Panc1 (cell line): Measurements from ENCODE around the gene MRTFA. TPM values are rescaled to one million over a fixed set of nuclear protein-coding genes. Genes with fewer than 3 reads are reported as not detected.

Experiments
- ATAC-seq: fragments of 200-7000 bp; cut with Tn5 transposase; 2 replicates; pipeline ENCODE4 v1.9.1; 2020; ENCODE audit warnings: mild to moderate bottlenecking, moderate library complexity
- BruUV-seq: library from RNA; stranded (reverse); fragments of 400-500 nt; replicated peaks from 2 replicates; lab custom pipeline; 2021; lab: Mats Ljungman, UMichigan
- CTCF ChIA-PET: fragments of 300-600 bp; sonication (Branson Sonifier 250); formaldehyde crosslinking; loops from one replicate; lab custom pipeline; 2022; ENCODE audit warnings: antibody characterized with exemption; lab: Charles Lee
- POLR2A ChIA-PET: fragments of 300-600 bp; sonication (Branson Sonifier 250); formaldehyde crosslinking; loops from one replicate; lab custom pipeline; 2022; ENCODE audit warnings: antibody characterized with exemption; lab: Charles Lee
- DNase-seq: peaks from one replicate; pipeline ENCODE4 v3.0.0-alpha.2; 2010; ENCODE audit warnings: low read depth, low spot score
- H3K27ac ChIP-seq: 2 replicates; pipeline ENCODE4 v1.5.1; 2011; ENCODE audit warnings: mild to moderate bottlenecking, low read length, inconsistent platforms
- H3K27me3 ChIP-seq: fragments of 200-500 bp; sonication (Bioruptor generic); 2 replicates; pipeline ENCODE4 v1.6.0; 2014; ENCODE audit warnings: low read length, inconsistent platforms; ENCODE audit not compliant: control insufficient read depth, insufficient read depth
- H3K36me3 ChIP-seq: fragments of 200-500 bp; sonication (Bioruptor generic); 2 replicates; pipeline ENCODE4 v1.5.1; 2014; ENCODE audit warnings: inconsistent platforms, mild to moderate bottlenecking, low read length, moderate library complexity; ENCODE audit not compliant: control insufficient read depth, insufficient read depth
- H3K4me1 ChIP-seq: 2 replicates; pipeline ENCODE4 v1.5.1; 2011; ENCODE audit warnings: inconsistent platforms, mild to moderate bottlenecking, low read length, moderate library complexity; ENCODE audit not compliant: control insufficient read depth, insufficient read depth
- H3K4me3 ChIP-seq, 2 experiments: 2 replicates each; pipeline ENCODE4 v1.5.1; 2011 to 2012; ENCODE audit warnings: low read depth in 2 of 2, low read length in 2 of 2, mild to moderate bottlenecking in 2 of 2, inconsistent platforms in 1 of 2, moderate library complexity in 1 of 2
- H3K9me3 ChIP-seq: fragments of 200-500 bp; sonication (Bioruptor generic); 2 replicates; pipeline ENCODE4 v1.5.1; 2014; ENCODE audit warnings: low read depth, mild to moderate bottlenecking, inconsistent platforms, low read length, moderate library complexity; ENCODE audit not compliant: control insufficient read depth, insufficient read depth
- POLR2AphosphoS5 ChIP-seq: IDR thresholded peaks from 2 replicates; pipeline ENCODE4 v1.6.1; 2012; ENCODE audit warnings: mild to moderate bottlenecking, low read depth, low read length, moderate library complexity
- SIN3A ChIP-seq: IDR thresholded peaks from 2 replicates; pipeline ENCODE4 v1.6.1; 2012; ENCODE audit warnings: low read depth, mild to moderate bottlenecking, low read length, moderate library complexity, borderline replicate concordance; ENCODE audit not compliant: insufficient read depth
- TCF7L2 ChIP-seq: IDR thresholded peaks from 2 replicates; pipeline ENCODE4 v1.6.1; 2011; ENCODE audit warnings: mild to moderate bottlenecking, low read depth, low read length, inconsistent platforms
- in situ Hi-C: cut with HindIII; loops from 2 replicates; pipeline ENCODE4 v1.10.0; 2016; ENCODE audit warnings: low sequenced_read_pairs, low pct_unique_long_range_greater_than_20kb
- intact Hi-C: fragments of 100-400 bp; cut with micrococcal nuclease; formaldehyde crosslinking; loops from one replicate; pipeline ENCODE4 v1.10.0; 2022; ENCODE audit not compliant: unreplicated experiment
- total RNA-seq: library from RNA; stranded (reverse); gene quantifications from one replicate; pipeline ENCODE4 v1.2.1, GENCODE V29; 2021; ENCODE audit not compliant: unreplicated experiment
- TF ChIP-seq, protein P1 (sequence below): fragments of 450-650 bp; IDR thresholded peaks from 2 replicates; pipeline ENCODE4 v1.5.1; 2017; ENCODE audit warnings: mild to moderate bottlenecking
- TF ChIP-seq, protein P2 (sequence below), 2 experiments: IDR thresholded peaks; 2 replicates each; pipeline ENCODE4 v1.6.1; 2011 to 2012; ENCODE audit warnings: low read depth in 2 of 2, control low read depth in 1 of 2, low read length in 1 of 2, mild to moderate bottlenecking in 1 of 2, moderate library complexity in 1 of 2; ENCODE audit not compliant: insufficient read depth in 1 of 2

MRTFA gene
- total RNA-seq, 1 experiment from 2014 or later, result 62.1 TPM

DNA sequence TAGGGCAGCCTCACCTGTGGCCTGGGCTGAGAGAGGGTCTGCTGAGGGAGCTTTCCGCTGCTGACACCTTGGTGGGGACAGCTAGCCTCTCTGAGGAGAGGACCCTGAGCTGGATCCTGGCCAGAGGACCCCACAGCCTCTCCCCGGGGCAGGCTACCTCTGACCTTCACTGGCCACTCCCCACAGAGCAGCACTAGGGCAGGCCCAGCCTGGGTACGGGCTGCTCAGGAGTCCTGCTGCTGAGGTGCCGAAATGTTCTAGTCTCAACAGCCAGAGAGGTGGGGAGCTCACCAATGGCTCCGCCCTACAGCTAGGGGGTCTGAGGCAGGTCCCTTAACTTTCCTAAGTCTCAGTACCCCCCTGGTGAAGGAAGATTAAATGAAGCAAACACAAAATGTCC is 218.6 kb downstream of the MRTFA start:
- CTCF ChIA-PET, result no interaction called here
- DNase-seq (no peak), ATAC-seq (no peak)
- intact Hi-C loops (no loop called here), in situ Hi-C loops (no loop called here)
- no peak overlapping the region for H3K27ac ChIP-seq
- H3K27me3 ChIP-seq, result no peaks in the 10 kb centered on the region
- POLR2A ChIA-PET, result no interaction called here
- H3K4me1 ChIP-seq, result no peaks in the 10 kb centered on the region
- no TSS peak for BruUV-seq
- H3K9me3 ChIP-seq, result no peaks in the 10 kb centered on the region
- TF ChIP-seq, protein P1, sequence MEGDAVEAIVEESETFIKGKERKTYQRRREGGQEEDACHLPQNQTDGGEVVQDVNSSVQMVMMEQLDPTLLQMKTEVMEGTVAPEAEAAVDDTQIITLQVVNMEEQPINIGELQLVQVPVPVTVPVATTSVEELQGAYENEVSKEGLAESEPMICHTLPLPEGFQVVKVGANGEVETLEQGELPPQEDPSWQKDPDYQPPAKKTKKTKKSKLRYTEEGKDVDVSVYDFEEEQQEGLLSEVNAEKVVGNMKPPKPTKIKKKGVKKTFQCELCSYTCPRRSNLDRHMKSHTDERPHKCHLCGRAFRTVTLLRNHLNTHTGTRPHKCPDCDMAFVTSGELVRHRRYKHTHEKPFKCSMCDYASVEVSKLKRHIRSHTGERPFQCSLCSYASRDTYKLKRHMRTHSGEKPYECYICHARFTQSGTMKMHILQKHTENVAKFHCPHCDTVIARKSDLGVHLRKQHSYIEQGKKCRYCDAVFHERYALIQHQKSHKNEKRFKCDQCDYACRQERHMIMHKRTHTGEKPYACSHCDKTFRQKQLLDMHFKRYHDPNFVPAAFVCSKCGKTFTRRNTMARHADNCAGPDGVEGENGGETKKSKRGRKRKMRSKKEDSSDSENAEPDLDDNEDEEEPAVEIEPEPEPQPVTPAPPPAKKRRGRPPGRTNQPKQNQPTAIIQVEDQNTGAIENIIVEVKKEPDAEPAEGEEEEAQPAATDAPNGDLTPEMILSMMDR, result no peak
- TF ChIP-seq POLR2AphosphoS5 (no peak), TCF7L2 (no peak), SIN3A (no peak)
- TF ChIP-seq, protein P2, sequence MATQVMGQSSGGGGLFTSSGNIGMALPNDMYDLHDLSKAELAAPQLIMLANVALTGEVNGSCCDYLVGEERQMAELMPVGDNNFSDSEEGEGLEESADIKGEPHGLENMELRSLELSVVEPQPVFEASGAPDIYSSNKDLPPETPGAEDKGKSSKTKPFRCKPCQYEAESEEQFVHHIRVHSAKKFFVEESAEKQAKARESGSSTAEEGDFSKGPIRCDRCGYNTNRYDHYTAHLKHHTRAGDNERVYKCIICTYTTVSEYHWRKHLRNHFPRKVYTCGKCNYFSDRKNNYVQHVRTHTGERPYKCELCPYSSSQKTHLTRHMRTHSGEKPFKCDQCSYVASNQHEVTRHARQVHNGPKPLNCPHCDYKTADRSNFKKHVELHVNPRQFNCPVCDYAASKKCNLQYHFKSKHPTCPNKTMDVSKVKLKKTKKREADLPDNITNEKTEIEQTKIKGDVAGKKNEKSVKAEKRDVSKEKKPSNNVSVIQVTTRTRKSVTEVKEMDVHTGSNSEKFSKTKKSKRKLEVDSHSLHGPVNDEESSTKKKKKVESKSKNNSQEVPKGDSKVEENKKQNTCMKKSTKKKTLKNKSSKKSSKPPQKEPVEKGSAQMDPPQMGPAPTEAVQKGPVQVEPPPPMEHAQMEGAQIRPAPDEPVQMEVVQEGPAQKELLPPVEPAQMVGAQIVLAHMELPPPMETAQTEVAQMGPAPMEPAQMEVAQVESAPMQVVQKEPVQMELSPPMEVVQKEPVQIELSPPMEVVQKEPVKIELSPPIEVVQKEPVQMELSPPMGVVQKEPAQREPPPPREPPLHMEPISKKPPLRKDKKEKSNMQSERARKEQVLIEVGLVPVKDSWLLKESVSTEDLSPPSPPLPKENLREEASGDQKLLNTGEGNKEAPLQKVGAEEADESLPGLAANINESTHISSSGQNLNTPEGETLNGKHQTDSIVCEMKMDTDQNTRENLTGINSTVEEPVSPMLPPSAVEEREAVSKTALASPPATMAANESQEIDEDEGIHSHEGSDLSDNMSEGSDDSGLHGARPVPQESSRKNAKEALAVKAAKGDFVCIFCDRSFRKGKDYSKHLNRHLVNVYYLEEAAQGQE (IDR thresholded peaks at IDR 0.05; ENCODE audit: insufficient read depth in 1 of 2, low read depth in 2 of 2, low read length in 1 of 2), result no peak
- no peaks in the 10 kb centered on the region for H3K36me3 ChIP-seq
- no peak overlapping the region for H3K4me3 ChIP-seq

DNA sequence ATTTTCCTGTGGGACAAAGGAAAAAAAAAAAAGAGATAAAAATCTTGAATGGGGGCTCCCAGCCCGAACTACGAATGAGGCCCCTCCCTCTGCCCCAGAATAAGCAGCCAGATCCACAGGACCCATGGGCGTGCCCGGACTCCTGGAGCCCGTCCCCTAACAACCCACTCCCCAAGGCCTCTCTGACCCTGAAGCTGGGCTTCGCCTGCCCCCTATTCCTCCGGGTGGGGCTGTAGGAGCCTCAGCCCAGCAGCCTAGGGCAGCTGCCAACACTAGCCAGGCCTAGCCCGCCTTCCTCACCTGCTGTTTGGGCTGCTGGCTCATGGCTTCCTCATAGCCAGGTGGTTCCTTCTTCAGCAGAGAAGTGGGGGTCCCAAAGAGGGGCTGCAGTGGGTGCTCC is 219.5 kb downstream of the MRTFA start:
- DNase-seq (no peak), ATAC-seq (no peak)
- intact Hi-C loops, result no loop called here
- TF ChIP-seq, protein P2 (IDR thresholded peaks at IDR 0.05; ENCODE audit: insufficient read depth in 1 of 2, low read depth in 2 of 2, low read length in 1 of 2), result no peak
- TF ChIP-seq SIN3A (no peak), POLR2AphosphoS5 (no peak), TCF7L2 (no peak)
- ChIA-PET CTCF (no interaction called here), POLR2A (no interaction called here)
- BruUV-seq, result no TSS peak
- H3K36me3 ChIP-seq, result no peaks in the 10 kb centered on the region
- in situ Hi-C loops, result no loop called here
- no peaks in the 10 kb centered on the region for H3K9me3 ChIP-seq
- no peak overlapping the region for H3K27ac ChIP-seq
- H3K27me3 ChIP-seq, result no peaks in the 10 kb centered on the region
- H3K4me1 ChIP-seq, result no peaks in the 10 kb centered on the region
- no peak overlapping the region for H3K4me3 ChIP-seq
